Stimulated activated CD4-positive, alpha-beta T cell treated with anti-CD3 and anti-CD28 coated beads, Interleukin-1b, Interleukin-23, amount 100 ng/mL, for 48 hours (primary cell): ENCODE measurements around the gene KLHL2.
A peak's percentile ranks its signal among the peaks of the same experiment; 100 is the strongest.

Source experiments
- DNase-seq: peaks from one replicate; pipeline ENCODE4 v3.0.0-alpha.2; 2020

The KLHL2 gene

DNA sequence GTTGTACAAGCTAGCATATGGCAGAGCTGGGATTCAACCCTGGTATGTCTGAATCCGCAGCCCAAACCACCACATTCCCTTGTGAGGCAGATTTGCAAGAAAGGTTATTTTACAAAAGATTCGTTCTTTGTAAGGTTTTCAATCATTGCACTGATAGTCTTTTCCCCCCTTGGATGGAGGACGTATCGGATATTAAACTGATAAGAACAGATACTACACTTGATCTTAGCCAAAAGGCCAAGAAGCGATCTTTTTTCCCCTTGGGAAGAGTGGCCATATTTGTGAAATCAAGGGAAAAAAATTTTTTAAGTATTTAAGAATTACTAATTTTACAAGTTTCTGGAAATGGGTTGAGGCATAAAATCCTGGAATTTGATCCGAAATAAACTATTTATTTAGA lies 85.7 kb downstream of the KLHL2 start:
- no peak for DNase-seq

DNA sequence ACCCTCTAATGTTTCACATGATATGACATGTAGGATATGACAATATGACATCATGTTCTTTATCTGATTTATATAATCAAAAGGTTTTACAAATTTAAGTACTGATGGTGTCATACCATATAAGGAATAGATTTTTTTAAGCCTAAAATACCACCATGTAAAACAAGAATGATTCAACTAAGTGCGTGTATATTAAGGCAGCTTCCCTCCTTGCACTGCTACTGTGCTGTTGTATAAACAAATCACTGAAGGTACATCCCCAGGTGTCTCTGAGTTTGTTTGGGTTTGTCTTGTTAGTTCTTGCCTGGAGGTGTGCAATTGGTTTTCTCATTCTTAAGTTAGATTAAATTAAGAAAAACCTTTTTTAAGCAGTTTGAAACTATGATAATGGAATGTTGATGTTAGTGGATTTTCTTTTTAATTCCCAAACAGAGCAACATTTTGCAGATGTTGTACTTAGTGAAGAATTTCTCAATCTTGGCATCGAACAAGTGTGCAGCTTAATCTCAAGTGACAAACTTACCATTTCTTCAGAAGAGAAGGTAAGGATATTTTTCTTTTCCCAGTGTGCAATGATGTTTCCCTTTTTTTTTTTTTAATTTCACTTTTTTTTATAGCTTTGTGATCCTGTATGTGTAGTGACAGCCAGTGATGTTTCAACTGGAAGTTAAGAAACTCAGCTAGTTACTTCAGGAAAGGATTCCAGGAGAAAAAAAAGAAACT lies 86.7 kb downstream of the KLHL2 start:
- DNase-seq: no peak

DNA sequence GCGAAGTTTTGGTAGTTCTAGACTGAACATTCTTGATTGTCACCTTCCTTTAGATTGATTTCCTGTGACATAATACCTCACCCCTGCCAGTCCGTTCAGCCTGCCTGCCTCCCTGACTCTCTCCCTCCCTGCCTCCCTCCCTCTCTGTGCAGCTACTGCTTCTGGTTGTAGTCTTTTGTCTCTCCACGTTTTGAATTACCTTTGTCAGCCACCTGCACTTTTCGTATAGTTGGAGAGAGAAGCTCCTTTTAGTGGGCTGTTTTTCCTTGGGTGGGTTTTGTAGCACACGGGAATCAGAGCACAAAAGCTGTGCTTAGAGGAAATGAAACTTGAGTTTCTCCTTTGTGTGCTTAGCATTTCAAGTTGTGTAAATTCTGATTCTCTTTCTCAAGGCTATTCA lies 87.5 kb downstream of the KLHL2 start:
- no peak for DNase-seq

DNA sequence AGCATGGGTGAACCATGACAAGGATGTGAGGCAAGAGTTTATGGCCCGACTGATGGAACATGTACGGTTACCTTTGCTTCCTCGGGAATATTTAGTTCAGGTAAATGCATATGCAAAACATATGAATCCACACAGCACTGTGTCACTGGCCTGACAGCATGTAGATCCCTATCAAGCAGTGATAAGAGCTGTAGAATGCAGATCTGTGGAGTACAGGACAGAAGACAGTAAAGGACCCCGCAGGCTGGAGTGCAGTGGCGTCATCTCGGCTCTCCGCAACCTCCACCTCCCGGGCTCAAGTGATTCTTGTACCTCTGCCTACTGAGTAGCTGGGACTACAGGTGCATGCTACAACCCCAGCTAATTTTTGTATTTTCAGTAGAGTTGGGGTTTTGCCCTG lies 90.3 kb downstream of the KLHL2 start:
- DNase-seq: no peak

DNA sequence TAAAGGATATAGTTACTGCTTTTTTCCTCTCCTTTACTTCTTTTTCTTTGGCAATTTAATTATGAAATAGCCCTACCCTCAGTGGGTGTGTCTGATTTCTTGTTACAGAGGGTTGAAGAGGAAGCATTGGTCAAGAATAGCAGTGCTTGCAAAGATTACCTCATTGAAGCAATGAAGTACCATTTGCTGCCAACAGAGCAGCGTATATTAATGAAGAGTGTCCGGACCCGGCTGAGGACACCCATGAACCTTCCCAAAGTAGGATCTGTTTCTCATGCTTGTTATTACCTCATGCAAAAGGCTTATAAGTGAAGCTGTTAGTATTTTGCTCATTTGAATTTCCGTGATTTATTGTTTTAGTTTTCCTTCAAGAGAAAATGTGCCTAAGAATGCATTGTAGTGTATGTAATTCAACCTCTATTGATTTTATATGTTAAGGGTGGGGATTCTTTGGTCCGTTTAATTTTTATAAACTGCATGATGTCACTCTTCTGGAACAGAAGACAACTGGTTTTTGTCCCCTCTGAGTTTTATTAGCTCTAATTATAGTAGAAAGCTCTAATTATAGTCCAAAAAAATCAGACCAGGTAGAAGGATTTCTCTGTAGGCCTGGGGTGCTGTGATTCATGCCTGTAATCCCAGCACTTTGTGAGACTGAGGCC lies 92.2 kb downstream of the KLHL2 start:
- DNase-seq: no peak

DNA sequence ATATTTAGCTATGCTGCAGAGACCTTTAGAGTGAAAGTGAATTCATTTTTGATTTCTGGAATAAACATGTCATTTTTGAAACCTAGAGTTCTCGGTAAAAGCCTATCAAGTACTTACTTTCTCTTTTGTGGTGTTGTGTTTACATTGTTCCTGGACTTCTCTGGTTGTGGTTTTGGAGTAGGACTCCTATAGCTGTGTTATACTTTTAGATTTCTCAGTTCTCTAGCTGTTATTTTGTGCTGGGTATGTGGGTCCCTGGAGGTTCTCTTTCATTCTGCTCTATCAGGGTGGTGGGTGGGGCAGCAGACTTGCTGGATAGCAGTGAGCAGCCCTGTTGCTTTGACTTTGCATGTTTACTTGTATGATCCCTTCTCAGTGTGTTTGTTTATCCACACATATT lies 94.5 kb downstream of the KLHL2 start:
- DNase-seq: no peak

DNA sequence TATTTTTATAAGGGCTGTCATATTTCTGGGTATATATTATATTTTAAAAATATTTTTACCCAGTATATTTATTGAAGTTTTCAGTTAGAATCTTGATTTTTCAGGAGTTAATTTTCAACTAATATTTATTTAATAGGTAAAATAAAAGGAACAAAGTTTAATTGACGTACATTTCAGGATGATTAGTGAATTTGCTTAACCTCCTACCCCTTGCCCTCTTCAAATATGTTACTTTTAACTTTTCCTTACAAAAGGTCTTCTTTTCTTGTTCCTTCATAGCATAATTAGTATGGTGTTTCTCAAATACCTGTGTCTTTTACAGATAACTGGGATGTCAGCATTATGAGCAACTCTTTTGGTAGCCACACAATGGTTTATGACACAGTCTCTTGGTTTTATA lies 95.3 kb downstream of the KLHL2 start:
- DNase-seq: no peak

DNA sequence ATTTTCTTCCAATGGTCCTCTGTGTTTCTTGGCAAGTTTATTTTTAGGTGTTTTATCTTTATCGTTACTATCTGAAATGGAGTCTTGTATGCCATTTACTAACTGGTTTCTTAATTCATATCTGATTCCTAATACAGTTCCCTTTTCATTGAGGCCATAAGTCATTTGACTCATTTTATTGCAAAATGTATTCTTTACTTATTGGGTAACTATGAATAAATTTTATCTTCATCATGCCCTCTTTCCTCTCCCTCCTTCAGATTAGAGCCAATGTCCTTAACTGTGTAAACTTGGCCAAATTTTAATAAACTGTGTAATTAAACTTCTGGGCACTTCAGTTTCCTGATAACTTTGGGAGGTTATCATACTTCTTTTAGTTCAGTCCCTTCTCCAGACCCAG lies 100.8 kb downstream of the KLHL2 start:
- DNase-seq: no peak

DNA sequence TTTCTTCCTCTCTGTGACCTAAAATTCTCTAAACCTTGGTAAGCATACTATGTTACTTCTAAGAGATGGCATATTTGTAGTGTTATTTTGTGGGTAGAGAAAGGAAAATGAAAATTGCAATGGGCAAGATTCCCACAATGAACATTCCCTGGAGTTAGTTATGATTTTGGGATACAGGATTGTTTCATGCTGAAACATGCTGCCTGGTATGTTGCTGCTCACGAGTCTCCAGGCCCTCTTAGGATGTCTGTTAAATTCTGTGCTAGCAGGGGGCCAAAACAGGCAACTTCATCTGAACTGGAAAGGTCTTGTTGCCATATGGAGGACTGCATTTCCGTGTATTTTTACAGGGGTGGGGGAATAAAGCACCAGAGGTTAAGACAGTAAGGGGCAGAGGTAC lies 101.2 kb downstream of the KLHL2 start:
- DNase-seq: no peak

DNA sequence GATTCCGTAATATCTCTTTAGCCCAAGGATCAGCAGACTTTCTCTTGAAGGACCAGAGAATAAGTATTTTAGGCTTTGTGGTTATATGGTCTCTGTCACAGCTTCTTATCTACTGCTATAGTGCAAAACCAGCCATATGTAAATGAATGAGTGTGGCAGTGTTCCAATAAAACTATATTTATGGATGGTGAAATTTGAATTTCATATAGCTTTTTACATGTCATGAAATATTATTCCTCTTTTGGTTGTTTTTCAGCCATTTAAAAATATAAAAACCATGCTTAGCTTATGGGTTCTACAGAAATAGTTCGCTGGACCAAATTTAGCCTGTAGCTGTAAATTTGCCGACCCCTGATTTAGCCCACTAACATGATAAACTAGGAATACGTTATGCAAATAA lies 102.1 kb downstream of the KLHL2 start:
- DNase-seq: no peak

DNA sequence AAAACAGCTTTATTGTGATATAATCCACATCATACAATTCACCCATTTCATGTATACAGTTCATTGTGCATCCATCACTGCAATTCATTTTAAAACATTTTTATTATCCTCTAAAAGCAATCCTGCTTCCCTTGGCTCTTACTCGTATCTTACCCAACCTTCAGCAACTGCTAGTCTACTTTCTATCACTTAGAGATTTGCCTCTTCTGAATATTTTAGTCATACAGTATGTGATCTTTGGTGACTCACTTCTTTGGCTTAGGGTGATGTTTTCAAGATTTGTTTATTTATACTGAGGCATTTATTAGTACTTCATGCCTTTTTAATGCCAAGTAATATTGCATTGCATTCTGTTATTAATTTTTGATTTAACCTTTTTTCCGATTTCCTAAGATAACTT lies 105.1 kb downstream of the KLHL2 start:
- DNase-seq: no peak

DNA sequence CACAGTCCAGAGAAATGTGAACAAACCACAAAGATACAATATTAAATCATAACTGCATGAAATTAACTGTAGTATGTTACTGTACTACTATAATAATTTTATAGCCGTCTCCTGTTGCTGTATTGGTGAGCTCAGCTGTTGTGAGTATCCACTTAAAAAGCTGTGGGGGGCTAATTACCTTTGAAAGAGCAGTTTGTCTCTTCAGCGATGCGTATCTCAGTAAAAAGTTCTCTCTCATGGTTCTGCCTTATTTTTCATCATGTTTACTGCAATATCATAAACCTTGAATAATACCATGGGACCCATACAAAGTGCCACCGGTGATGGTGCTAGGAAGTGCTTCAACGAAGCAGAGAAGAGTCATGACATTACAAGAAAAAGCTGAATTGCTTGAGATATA lies 111.7 kb downstream of the KLHL2 start:
- no peak for DNase-seq

DNA sequence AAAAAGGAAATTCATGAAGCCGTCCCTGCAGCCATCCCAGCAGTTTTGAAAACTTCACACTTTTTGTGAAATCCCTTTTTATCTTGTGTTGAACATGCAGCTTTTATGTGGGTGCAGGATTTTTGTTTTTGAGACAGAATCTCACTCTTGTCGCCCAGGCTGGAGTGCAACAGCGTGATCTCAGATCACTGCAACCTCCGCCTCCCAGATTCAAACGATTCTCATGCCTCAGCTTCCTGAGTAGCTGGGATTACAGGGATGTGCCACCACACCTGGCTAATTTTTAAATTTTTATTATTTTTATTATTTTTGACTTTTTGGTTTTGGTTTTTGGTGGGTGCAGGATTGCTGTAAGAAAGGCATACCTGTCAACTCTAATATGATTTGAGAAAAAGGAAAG lies 112.1 kb downstream of the KLHL2 start:
- DNase-seq: no peak

DNA sequence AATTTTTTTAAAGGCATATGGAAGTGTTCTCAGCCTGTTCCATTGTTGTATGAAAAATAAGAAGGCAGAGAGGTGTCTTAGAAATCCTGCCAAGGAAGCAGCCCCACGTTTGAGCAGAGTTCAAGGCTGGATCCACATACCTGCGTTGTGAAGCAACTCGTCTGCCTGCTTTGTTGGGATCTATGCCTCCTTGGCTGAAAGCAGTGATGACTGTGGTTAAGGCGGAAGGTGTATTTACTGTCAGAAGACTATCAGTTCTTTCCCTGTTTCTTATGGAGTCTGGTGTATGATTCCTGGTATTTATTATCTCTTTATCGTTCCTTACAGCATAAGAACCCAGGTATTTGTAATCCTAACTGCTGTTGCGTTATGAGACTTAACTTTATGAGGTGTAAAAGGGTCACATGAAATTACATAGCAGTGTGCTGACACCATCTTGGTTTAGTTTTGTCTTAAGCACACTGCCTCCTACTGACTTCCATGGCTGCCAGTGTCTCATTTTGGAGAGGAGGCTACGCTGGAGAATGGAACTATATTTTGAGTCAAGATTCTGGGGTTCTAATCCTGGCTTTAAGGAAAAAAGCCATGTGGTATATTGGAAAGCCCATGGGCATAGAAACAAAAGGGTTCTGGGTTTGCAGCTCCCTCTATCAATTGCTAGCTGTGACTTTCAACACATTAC lies 117.0 kb downstream of the KLHL2 start:
- no peak for DNase-seq

DNA sequence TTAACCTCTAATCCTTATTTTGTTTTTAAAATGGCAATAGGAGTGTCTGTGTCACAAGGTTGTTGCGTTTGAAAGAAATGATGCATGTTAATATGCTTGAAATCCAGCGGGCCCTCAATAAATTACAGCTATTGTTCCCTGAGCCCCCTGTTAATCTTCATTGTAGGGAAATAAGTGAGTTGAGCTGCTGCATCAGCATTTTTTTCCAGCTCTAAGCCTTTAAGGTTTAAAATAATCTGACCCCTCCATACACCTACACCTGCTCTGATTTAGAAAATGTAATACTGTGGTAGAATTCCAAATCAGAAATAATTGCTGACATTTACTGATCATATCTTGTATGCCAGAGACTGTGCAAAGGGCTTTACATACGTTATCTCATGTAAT lies 117.5 kb downstream of the KLHL2 start:
- DNase-seq: no peak

DNA sequence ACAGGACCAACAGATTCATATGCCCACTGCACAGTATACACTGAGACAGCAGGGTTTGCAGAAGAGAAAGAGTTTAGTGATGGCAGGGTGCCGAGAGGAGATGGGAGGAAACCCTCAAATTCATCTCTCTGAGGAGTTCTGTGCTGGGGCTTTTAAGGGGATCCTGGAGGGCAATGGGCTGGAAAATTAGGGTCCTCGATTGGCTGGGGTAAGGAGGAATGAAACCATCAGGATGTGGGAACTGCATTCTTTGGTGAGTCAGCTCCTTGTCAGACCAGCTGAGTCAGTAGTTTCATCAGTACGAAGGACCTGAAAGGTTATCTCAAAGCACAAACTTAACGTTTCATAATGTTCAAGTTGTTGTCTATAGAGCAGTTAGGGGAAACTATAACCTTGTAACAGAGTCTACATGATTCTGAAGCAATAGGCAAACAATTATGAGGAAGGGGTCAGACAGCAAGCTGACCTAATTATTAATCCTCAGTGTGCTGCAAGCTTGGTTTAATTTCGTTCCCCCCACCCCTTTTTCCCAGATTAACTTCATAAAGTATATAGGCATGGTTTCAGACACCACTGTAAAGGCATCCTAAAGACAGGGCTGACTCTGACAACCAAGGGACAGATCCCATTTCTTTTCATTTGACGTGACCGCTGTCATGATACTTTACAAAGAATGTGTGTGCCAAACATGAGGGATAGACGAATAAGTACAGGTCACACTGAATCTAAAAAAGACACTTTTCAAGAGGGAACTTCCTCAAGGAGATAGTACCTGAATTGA lies 118.6 kb downstream of the KLHL2 start:
- no peak for DNase-seq

DNA sequence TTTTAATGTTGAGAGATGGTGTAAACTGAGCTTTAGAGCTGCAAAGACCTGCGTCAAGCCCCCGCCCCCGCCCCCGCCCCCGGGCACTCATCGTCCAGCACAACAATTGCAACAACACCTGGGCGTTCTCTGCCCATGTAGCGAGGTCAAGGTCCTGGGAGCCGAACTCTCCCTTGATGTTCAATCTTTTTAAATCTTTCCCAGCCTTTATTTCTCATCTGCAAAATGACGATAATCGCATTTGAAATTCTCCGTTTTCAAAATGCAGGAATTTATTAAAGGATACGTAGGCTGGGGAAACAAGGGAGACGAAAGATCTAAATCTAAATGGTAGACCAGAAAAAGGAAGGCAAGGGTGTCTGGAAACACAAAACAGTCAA lies 119.5 kb downstream of the KLHL2 start:
- DNase-seq: no peak

DNA sequence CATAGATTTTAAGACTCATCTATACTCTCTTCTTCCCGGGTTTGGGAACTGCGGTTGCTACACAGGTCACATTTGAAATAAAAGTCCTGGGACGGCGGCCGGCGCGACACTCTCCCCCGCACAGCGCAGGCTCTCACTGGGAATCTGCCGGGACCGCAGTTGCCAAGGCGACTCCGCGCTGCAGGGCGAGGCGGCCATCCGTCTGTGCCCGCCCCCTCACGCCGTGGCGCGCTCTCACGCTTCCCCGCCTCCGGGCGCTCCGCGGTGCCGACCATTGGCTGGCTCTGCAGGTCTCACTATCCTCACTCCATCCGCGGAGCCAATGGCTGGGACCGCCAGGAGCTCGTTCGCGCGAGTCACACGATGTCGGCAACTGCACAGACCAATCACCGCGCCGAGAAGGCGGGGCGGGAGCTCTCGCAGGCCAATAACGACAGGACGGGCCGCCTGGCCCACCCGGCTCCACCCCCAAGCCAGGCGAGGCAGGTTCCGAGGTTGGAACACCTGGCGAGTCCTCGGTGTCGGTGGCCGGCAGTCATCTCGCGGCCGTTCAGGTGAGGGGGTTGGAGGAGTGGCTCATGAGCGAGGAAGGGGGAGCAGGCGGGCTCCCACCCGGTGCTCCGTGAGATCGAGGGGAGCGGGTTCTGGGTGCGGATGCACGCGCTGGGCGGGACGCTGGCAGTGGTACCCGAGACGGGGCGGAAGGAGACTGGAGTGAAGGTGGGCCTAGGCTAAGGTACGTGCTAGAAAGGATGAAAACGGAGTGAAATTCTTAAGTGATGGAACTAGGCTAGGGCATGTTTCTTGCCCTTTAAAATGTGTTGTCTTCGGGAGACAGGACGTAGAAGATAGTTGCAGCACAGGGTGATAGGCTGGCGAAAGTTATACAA lies 120.1 kb downstream of the KLHL2 start, which contains the start of gene MSMO1:
MSMO1 (plus strand) TSS at position 459 of the 890 bp plus-strand sequence. CDS start 5,702 bp downstream, outside the sequence.
- DNase-seq: peak; percentile 99

DNA sequence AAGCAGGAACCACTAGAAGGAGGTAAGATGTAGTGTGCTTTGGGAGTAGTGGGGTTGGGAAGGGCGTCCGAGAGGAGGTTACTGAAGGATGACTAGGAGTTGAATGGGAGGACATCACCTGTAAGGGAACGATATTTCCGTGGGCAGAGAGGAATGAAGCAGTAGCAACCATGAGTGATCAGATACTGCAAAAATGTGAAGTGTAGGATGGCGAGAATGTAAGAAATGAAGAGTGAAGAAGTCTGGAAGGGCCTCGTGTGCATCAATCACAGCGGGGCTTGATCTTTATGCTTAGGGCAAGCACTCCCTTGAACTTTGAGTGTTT lies 120.7 kb downstream of the KLHL2 start:
- DNase-seq: no peak

DNA sequence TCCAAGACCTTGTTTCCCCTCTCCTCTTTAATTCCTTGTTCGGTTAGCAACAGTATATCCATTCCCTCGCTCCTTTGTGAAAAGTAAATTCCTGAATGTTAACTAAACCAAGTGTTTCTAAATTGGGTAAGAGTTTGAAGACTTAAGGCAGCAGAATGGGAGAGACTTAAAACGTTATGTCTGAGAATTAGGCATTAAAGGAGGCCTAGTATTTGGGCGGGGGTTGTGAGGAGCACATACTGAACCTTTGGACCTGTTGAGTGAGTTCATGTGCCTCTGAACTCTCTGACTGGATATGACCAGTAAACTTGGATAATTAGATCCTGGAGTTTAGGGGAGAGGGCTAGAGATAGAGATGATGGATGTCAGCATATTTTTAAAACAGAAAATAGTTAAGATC lies 121.3 kb downstream of the KLHL2 start:
- DNase-seq: no peak

DNA sequence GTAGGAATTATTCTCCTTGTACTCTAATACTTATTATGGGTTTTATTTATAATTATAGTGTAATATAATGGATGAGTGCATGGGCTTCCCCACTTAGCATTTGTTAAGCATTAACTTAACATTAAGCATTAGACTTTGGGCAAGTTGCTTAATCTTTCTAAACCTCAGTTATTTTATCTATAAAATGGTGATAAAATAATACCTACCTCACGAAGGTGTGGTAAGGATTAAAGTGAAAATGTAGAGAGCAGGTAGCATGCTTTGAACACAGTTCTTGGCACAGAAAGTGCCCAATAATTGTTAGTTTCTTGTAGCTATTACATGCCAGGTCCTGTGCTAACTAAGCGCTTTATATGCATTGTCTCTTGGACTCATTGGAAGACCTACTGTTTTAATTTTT lies 122.7 kb downstream of the KLHL2 start:
- DNase-seq: no peak

DNA sequence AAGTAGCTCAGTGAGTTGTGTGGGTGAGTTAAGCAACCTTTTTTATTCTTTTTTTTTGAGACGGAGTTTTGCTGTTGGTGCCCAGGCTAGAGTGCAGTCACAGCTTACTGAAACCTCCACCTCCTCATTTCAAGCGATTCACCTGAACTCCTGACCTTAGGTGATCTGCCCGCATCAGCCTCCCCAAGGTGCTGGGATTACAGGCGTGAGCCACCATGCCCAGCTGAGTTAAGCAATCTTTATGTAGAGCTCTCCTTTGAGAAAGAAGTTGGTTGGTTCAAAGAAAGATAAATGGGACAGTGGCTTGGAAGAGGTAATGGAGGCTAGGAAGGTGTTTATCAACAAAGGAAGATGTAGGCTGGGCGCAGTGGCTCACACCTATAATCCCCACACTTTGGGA lies 123.3 kb downstream of the KLHL2 start:
- no peak for DNase-seq

DNA sequence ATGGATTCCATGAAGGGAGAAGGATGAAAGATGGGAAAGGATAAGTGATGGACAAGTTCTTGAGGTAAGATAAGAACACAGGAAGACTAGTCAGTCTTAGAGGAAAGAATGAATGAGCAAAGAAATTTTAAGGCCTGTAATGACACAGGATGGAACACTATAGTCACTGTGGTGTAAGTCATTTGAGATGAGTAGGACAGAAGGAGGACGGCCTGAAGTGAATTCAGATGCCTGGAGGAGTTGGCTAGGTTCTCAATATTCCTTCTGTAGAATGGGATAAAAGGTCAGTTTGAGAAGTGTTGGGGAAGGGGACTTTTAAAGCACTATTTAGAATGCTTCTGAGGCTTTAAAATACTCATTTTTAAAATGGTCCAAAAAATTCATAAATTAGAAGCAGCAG lies 124.0 kb downstream of the KLHL2 start:
- no peak for DNase-seq
